Esophagus muscularis mucosa (tissue), 3 donors: Measurements from ENCODE around the gene MYO1A.
"Not testable (repeated sequence)": the region's sequence is repeated elsewhere in the genome, so short reads cannot be mapped to it uniquely, and the experiment has no call there.

ENCODE experiments used
- CTCF ChIP-seq, 3 experiments: fragments of 200-600 bp in 2 of 3; fragments of 450-650 bp in 1 of 3; sonication (generic) in 2 of 3; IDR thresholded peaks; one replicate each; pipeline ENCODE4 v1.5.1; 2017 to 2019; ENCODE audit warnings: antibody characterized with exemption in 3 of 3, mild to moderate bottlenecking in 2 of 3, moderate library complexity in 1 of 3
- POLR2AphosphoS5 ChIP-seq, 2 donors: sonication (generic); formaldehyde crosslinking; IDR thresholded peaks; one replicate each; pipeline ENCODE4 v1.6.1; 2017; ENCODE audit warnings: antibody characterized with exemption in 2 of 2

DNA sequence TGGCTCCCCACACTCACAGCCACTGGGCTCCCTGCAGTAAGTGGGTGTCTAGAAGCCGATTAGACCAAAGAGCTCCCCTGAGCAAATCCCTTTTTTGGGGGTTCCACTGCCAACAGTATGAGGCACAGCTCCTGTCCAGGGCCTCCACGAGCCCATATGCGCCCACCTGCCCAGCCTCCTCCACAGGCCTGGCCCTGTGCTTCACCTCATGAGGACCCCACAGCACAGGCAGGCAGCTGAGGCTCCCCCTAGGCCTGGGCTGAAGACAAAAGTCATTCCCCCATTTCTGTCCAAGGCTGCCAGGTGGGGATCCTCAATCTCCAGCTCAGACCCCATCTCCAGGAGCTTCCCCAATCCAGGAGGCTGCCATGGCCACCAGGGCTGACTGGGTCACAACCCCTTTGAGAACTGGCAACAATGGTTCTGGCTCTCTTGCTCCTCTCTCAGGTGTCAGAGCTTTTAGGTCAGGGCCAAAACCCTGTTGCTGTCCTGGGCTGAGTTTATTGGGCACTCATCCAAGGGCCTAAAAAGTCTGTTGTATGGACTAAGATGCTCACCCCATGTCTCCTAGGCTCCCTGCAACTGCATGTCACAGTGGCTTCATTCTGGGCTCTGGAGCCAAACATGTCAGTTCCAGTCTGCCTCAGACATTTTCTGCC, 67.2 kb downstream of the MYO1A start:
- TF ChIP-seq CTCF, POLR2AphosphoS5 (IDR thresholded peaks at IDR 0.05): not testable (repeated sequence)
